ENCODE data around the gene HOXB6.

HOXB6 gene

DNA sequence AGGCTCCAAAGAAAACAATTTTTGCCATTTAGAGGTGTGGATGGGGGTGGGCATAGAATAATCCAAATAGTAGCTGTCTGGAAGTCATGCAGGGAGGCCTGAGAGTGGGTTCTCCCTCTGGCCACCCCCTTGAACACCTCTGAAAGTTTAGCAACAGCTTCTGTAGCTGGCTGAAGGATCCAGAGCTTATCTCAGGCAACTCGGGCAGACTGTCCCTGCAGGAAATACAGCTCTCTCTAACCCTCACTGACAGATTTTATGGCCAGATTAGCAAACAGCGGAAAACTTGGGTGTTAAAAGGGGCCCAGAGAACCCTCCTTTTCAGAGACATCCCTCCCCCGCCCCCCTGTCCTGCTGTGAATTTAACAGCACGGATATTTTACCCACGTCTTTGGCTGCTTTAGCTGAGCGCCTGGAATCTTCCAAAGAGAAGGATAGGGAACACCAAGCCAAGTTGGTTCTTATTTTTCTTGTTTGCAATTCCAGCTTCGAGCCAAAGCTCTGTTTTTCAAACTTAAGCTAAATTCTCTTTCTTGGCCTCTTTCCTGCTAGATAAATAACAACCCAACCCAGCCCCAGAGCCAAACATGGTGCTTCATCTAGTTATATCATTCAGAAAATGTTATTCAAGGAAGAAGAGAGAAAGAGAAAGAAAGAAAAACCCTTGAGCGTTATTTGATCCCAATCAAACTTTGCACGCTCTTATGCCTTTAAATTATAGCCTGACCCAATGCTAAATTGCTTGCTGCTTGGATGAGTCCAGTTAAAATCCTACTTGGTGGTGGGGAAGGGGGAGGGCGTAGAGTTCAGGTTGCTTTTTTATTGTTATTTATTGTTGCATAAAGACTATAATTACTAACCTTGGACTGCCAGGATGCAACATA lies 57.6 kb downstream of the HOXB6 start (continued):
- TF ChIP-seq ZFP69B (tag by site-specific recombination; IDR thresholded peaks at IDR 0.05), result peak; percentile 88
- TF ChIP-seq MZF1 (tag by site-specific recombination; IDR thresholded peaks at IDR 0.05; ENCODE audit: borderline replicate concordance), result no peak; the same call in 1 of the 2 replicates
- no peak for TF ChIP-seq ZBTB26 (tag by site-specific recombination; optimal IDR thresholded peaks at IDR 0.05)
- no peak for TF ChIP-seq ZNF169 (tag by site-specific recombination; IDR thresholded peaks at IDR 0.05)
- TF ChIP-seq ZNF341 (tag by site-specific recombination; IDR thresholded peaks at IDR 0.05; ENCODE audit: low read depth), result peak; percentile 34; the same call in 1 of the 2 replicates
- no peak for TF ChIP-seq ZBTB7A (tag by site-specific recombination; IDR thresholded peaks at IDR 0.05; ENCODE audit: low read depth)
- TF ChIP-seq ZNF518A (tag by site-specific recombination; conservative IDR thresholded peaks at IDR 0.05; ENCODE audit: low read depth), result no peak
- TF ChIP-seq, protein P1, sequence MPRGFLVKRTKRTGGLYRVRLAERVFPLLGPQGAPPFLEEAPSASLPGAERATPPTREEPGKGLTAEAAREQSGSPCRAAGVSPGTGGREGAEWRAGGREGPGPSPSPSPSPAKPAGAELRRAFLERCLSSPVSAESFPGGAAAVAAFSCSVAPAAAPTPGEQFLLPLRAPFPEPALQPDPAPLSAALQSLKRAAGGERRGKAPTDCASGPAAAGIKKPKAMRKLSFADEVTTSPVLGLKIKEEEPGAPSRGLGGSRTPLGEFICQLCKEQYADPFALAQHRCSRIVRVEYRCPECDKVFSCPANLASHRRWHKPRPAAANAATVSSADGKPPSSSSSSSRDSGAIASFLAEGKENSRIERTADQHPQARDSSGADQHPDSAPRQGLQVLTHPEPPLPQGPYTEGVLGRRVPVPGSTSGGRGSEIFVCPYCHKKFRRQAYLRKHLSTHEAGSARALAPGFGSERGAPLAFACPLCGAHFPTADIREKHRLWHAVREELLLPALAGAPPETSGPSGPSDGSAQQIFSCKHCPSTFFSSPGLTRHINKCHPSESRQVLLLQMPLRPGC (tag by site-specific recombination; IDR thresholded peaks at IDR 0.05), result peak; percentile 82
- no peak for TF ChIP-seq ZNF791 (tag by site-specific recombination; IDR thresholded peaks at IDR 0.05)
- TF ChIP-seq ZNF366 (tag by site-specific recombination; conservative IDR thresholded peaks at IDR 0.05), result peak; percentile 62
- peak; percentile 71 for TF ChIP-seq ZNF664 (tag by site-specific recombination; IDR thresholded peaks at IDR 0.05)
- peak; percentile 60; the same call in 1 of the 2 replicates for TF ChIP-seq ZNF2 (tag by site-specific recombination; IDR thresholded peaks at IDR 0.05)
- TF ChIP-seq, protein P2, sequence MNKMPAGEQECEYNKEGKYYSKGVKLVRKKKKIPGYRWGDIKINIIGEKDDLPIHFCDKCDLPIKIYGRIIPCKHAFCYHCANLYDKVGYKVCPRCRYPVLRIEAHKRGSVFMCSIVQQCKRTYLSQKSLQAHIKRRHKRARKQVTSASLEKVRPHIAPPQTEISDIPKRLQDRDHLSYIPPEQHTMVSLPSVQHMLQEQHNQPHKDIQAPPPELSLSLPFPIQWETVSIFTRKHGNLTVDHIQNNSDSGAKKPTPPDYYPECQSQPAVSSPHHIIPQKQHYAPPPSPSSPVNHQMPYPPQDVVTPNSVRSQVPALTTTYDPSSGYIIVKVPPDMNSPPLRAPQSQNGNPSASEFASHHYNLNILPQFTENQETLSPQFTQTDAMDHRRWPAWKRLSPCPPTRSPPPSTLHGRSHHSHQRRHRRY (tag by site-specific recombination; IDR thresholded peaks at IDR 0.05), result no peak
- TF ChIP-seq ZNF555 (tag by site-specific recombination; conservative IDR thresholded peaks at IDR 0.05), result no peak
- no peak for TF ChIP-seq ZNF239 (tag by site-specific recombination; IDR thresholded peaks at IDR 0.05)
- TF ChIP-seq FEZF1 (tag by site-specific recombination; IDR thresholded peaks at IDR 0.05), result peak; percentile 97
- no peak for TF ChIP-seq HOXD13 (CRISPR knock-in tag; IDR thresholded peaks at IDR 0.05; ENCODE audit: borderline replicate concordance)
- TF ChIP-seq ZNF624 (tag by site-specific recombination; IDR thresholded peaks at IDR 0.05), result no peak
- TF ChIP-seq ZNF704 (tag by site-specific recombination; IDR thresholded peaks at IDR 0.05), result no peak
- TF ChIP-seq ZNF530 (tag by site-specific recombination; IDR thresholded peaks at IDR 0.05; ENCODE audit: low read depth), result no peak
- TF ChIP-seq ZNF23 (tag by site-specific recombination; IDR thresholded peaks at IDR 0.05; ENCODE audit: borderline replicate concordance), result no peak
- TF ChIP-seq ZNF433 (tag by site-specific recombination; IDR thresholded peaks at IDR 0.05; ENCODE audit: low read depth), result no peak
- TF ChIP-seq, protein P3, sequence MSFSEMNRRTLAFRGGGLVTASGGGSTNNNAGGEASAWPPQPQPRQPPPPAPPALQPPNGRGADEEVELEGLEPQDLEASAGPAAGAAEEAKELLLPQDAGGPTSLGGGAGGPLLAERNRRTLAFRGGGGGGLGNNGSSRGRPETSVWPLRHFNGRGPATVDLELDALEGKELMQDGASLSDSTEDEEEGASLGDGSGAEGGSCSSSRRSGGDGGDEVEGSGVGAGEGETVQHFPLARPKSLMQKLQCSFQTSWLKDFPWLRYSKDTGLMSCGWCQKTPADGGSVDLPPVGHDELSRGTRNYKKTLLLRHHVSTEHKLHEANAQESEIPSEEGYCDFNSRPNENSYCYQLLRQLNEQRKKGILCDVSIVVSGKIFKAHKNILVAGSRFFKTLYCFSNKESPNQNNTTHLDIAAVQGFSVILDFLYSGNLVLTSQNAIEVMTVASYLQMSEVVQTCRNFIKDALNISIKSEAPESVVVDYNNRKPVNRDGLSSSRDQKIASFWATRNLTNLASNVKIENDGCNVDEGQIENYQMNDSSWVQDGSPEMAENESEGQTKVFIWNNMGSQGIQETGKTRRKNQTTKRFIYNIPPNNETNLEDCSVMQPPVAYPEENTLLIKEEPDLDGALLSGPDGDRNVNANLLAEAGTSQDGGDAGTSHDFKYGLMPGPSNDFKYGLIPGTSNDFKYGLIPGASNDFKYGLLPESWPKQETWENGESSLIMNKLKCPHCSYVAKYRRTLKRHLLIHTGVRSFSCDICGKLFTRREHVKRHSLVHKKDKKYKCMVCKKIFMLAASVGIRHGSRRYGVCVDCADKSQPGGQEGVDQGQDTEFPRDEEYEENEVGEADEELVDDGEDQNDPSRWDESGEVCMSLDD (tag by site-specific recombination; IDR thresholded peaks at IDR 0.05), result no peak
- TF ChIP-seq ZNF404 (tag by site-specific recombination; IDR thresholded peaks at IDR 0.05), result no peak
- no peak for TF ChIP-seq ZNF114 (tag by site-specific recombination; IDR thresholded peaks at IDR 0.05)
- no peak for TF ChIP-seq ZFP3 (tag by site-specific recombination; IDR thresholded peaks at IDR 0.05; ENCODE audit: low read depth)
- TF ChIP-seq ZFP41 (tag by site-specific recombination; IDR thresholded peaks at IDR 0.05; ENCODE audit: borderline replicate concordance), result no peak
